GM18868 (cell line): ENCODE results near the gene CPPED1.
"Not testable (repeated sequence)": the region's sequence is repeated elsewhere in the genome, so short reads cannot be mapped to it uniquely, and the experiment has no call there.

ENCODE experiments used
- ATAC-seq: cut with Tn5 transposase; IDR thresholded peaks from one replicate; pipeline ENCODE4 v1.9.1; 2021; ENCODE audit warnings: mild to moderate bottlenecking, moderate library complexity; ENCODE audit not compliant: unreplicated experiment

The CPPED1 gene

DNA sequence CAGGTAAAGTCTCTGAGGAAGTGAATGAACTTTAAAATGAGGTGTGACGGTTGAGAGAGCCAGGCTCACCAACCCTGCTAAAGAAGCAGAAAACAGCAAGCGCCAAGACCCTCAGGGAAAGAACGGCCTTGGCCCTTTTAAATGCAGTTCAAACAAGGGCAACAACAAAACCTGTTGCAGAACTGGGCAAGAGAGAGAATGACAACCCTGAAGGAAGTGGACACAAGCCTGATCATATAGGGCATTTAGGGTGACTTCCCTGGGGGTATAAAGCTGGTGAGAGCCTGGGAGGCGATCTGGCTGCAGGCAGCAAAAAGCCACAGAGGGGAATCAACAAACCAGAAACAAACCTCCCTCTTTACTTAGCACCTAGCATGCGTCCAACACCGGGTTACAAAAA is 1.0 kb downstream of the CPPED1 start:
- no peak for ATAC-seq

DNA sequence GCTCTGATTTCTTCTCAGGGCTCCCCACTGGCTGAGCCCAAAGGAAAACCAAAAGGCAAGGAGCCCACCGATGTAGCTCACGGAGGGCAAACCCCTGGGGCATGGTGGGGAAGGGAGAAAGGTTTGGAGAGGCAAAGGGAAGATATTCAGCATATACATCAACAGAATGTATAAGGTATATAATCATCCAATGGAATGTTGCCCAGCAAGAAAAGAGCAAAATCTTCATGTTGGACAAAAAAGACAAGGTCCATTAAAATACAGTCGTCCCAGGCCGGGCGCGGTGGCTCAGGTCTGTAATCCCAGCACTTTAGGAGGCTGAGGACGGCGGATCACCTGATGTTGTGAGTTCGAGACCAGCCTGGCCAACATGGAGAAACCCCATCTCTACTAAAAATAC is 1.6 kb downstream of the CPPED1 start:
- ATAC-seq = no peak

GRCh38 chr16:12801511-12802042 is 2.1 kb downstream of the CPPED1 start:
- no peak for ATAC-seq

- ATAC-seq = no peak
Observed at GRCh38 chr16:12800817-12801216, 2.9 kb downstream of the CPPED1 start.

- not testable (repeated sequence) for ATAC-seq
Observed at GRCh38 chr16:12799996-12800395, 3.7 kb downstream of the CPPED1 start.

GRCh38 chr16:12798846-12799245 is 4.8 kb downstream of the CPPED1 start:
- no peak for ATAC-seq

DNA sequence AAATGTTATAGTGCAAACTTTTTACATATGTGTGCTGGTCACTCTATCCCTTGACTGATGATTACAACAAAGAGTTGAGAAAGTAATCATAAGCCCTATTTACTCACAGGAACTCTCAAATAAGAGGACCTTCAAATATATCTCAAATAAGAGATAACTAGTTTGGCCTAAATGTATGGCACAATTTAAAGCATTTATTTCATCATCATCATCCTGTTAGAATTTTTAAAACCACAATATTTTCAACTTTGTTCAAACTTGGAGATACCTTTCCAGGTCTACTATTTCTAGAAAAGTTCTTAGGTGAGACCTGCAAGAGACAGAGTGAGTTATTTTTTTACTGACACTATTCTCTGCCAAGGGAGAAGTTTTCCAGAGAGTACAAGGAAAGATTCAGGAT is 5.5 kb downstream of the CPPED1 start:
- no peak for ATAC-seq

DNA sequence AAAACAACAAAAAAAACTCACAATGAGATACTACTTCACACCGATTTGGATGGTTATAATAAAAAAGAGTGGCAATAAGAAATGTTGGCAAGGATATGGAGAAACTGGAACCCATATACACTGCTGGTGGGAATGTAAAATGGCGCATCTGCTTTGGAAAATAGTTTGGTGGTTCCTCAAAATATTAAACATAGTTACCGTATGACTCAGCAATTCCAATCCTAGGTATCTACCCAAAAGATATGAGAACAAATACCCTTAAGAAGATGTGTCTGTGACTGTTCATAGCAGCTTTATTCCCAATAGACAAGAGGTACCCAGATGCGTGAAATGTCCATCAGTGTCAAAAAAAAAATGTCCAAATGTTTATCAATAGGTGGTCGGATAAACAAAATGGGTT is 7.2 kb downstream of the CPPED1 start:
- ATAC-seq = no peak

DNA sequence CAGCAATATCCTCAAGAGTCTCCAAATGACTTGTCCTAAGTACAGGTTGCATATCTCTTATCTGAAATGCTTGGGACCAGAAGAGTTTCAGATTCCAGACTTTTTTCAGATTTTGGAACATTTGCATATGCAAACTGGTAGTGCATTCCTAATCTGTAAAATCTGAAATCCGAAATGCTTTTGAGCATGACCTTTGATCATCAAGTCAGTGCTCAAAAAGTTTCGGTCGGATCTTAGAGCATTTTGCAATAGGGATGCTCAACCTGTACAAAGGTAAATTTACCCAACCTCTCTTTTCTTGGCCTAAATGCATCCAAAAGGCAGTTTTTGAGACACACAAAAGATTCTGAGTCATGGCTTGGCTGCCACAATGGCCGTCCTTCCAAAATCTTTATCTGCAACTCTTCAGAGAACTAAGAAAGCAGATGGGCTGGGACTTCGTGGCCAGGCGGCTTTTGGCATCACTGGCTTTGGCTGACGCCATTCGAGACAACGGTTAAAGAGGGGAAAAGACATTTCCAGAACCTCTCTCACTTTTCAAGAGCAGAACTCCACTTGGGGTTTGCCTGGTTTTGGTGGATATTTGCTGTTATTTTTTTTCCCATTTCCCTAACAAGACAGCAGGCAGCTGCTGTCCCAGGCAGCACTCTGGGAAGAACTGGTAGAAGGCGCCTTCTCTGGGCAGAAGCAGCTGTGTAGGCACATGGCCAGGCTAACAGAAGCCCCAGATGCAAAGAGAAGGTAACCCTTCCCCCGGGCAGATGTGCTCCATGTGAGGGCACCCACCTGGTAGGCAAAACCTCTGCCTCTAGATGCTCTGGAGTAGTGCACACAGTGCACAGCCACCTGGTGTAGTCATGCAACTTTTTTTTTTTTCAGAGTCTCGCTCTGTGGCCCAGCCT is 8.9 kb downstream of the CPPED1 start:
- no peak for ATAC-seq

DNA sequence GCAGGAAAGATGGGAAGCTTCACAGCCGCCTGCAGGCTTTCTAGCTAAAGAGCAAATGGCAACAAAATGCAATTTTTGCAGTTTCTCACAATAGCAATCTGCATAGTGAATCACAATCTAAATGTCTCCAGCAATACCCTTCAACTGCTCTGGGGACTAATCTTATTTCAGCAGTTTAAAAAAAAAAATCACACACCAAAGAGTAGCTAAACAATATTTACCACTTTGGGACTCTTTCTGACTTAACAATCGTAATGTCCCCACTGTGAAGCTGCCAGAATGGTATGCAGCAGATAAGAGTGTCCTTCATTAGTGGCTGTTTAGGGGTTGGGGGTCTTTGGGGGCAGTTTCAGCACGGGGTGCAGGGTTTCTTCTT is 9.8 kb downstream of the CPPED1 start:
- ATAC-seq = no peak

DNA sequence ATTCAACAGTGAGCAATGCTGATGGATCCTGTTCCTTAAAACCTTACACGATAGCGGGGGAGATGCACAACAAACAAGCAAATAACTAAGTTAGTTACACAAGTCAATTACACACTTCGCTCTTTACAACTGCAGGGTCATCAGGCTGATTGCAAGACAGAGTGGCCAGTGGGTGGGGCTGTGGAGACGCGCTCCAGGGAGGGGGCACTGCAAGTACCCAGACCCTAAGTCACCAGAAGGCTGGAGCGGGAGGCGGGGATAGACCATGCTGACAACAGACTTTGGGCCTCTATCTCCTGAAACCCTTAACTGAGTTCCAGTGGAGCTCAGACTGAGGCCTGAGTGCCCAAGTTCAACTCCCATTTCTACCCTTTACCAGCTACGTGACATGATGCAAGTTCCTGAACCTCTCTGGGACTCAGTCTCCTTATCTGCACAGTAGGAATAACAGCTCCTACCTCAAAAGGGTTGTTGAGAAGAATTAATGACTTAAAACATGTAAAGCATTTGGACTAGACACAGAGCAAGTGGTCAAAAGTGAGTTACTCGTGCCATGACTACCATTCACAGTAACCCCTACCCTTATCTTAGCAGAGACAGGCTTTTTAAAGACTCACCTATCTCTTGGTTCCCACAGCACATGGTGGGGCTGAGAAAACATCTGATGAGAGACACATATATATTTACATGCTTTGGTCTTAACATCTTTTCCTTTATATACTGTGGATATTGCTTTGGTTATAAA is 10.4 kb downstream of the CPPED1 start:
- no peak for ATAC-seq

DNA sequence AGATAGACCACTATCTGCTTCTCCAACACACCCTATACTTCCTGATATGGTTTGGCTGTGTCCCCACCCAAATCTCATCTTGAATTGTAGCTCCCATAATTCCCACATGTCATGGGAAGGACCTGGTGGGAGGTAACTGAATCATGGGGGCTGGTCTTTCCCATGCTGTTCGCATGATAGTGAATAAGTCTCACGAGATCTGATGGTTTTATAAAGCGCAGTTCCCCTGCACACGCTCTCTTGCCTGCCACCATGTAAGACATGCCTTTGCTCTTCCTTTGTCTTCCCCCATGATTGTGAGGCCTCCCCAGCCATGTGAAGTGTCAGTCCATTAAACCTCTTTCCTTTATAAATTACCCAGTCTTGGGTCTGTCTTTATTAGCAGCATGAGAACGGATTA is 11.2 kb downstream of the CPPED1 start:
- ATAC-seq = not testable (repeated sequence)

DNA sequence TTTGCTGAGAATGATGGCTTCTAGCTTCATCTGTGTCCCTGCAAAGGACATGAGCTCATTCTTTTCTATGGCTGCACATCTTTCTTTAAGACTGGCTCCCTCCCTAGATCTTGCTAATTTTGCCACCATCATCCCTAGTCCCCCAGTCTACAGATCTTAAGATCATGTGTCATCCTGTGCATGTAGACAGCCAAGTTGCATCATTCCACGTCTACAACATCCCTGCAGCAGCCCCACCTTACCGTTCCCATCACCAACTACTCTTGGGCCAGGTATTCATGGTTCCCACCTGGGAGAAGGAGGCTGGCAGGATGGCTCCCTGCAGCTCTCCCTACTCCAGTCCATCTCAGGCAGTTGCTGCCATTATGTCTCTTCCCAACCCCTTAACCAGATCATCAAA is 12.3 kb downstream of the CPPED1 start:
- no peak for ATAC-seq

- no peak for ATAC-seq
Observed at GRCh38 chr16:12788758-12789157, 14.9 kb downstream of the CPPED1 start.

DNA sequence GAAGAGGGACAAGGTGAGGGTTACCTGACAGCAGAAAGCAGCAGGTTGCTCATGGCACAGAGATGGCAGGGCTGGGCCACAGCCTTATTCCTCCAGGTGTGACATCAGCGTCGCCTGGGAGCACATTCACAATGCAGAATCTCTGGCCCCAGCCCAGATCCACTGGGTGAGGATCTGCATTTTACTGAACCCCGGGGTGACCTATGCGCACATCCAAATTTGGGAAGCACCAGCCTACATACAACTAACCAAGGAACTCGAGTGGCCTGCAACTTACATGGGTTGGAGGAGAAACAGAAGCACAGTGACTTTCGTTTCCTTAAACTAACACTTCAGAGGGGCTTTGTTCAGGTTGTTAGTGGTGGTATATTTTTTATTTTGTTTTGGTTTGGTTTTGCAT is 17.6 kb downstream of the CPPED1 start:
- ATAC-seq = no peak

DNA sequence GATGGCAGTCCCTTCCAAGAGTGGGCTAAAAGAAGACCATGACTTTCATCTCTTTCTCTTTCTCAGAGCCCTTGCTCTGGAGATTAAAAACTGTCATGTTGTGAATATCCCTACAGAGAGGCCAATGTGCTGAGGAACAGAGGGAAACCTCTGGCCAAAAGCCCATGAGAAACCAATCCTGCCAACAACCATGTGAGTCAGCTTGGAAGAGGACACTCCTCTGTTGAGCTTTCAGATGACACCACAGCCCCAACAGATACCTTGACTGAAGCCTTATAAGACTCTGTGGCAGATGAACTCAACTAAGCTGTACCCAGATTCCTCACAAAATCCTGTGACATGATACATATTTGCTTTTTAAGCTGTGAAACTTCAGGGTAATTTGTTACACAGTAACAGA is 19.6 kb downstream of the CPPED1 start:
- ATAC-seq = no peak

GRCh38 chr16:12781777-12782176 is 21.9 kb downstream of the CPPED1 start:
- no peak for ATAC-seq

GRCh38 chr16:12780467-12780866 is 23.2 kb downstream of the CPPED1 start:
- ATAC-seq = no peak

GRCh38 chr16:12778726-12779125 is 25.0 kb downstream of the CPPED1 start:
- ATAC-seq = no peak

GRCh38 chr16:12775656-12776236 is 27.9 kb downstream of the CPPED1 start:
- no peak for ATAC-seq

- no peak for ATAC-seq
Observed at GRCh38 chr16:12773221-12773620, 30.5 kb downstream of the CPPED1 start.
